Kidney (tissue), 14 donors: ENCODE data around the gene CKS1B. TPM values are rescaled to one million over a fixed set of nuclear protein-coding genes. Genes with fewer than 3 reads are reported as not detected.
A peak's percentile ranks its signal among the peaks of the same experiment; 100 is the strongest.

Experiments
- DNase-seq, 5 donors: peaks; one replicate each; pipeline ENCODE4 v3.0.0-alpha.2; 2013 to 2020
- FAIRE-seq: peaks from 2 replicates; lab custom pipeline; 2012; peaks lifted over from hg19 to GRCh38; lab: Jason Lieb, UNC
- H3K27ac ChIP-seq, 2 donors: one replicate each; pipeline ENCODE4 v1.7.0; 2013; ENCODE audit warnings: low read depth in 2 of 2, low read length in 2 of 2, inconsistent platforms in 1 of 2
- H3K27me3 ChIP-seq: one replicate; pipeline ENCODE4 v1.7.1; 2013; ENCODE audit warnings: low read length, inconsistent platforms; ENCODE audit not compliant: control insufficient read depth, insufficient read depth
- H3K36me3 ChIP-seq, 3 donors: one replicate each; pipeline versions ENCODE4 v1.7.0 to v1.7.1; 2013; ENCODE audit warnings: low read length in 3 of 3, control low read depth in 1 of 3, inconsistent platforms in 1 of 3; ENCODE audit not compliant: insufficient read depth in 3 of 3, control insufficient read depth in 2 of 3
- H3K4me1 ChIP-seq, 3 donors: one replicate each; pipeline versions ENCODE4 v1.7.0 to v1.7.1; 2013; ENCODE audit warnings: low read length in 3 of 3, inconsistent platforms in 1 of 3, low read depth in 1 of 3; ENCODE audit not compliant: control insufficient read depth in 2 of 3, insufficient read depth in 2 of 3
- H3K4me3 ChIP-seq, 3 donors: one replicate each; pipeline versions ENCODE4 v1.7.0 to v1.8.1; 2013; ENCODE audit warnings: low read length in 3 of 3, control low read depth in 1 of 3, inconsistent platforms in 1 of 3
- H3K9ac ChIP-seq, 3 donors: one replicate each; pipeline versions ENCODE4 v1.7.0 to v1.7.1; 2013; ENCODE audit warnings: low read length in 3 of 3, control low read depth in 1 of 3, inconsistent platforms in 1 of 3
- H3K9me3 ChIP-seq, 3 donors: one replicate each; pipeline versions ENCODE4 v1.7.0 to v1.7.1; 2013; ENCODE audit warnings: low read length in 3 of 3, control low read depth in 1 of 3, inconsistent platforms in 1 of 3; ENCODE audit not compliant: control insufficient read depth in 2 of 3, insufficient read depth in 1 of 3
- CTCF ChIP-seq: IDR thresholded peaks from 3 replicates; pipeline ENCODE4 v1.5.1; 2012; ENCODE audit warnings: mild to moderate bottlenecking, moderate library complexity, borderline replicate concordance; ENCODE audit not compliant: insufficient read depth; ENCODE audit errors: extremely low read depth
- intact Hi-C: fragments of 100-400 bp; cut with DNase I; formaldehyde crosslinking; loops from one replicate; pipeline ENCODE4 v1.11.1; 2022
- polyA plus RNA-seq: library from polyadenylated mRNA; stranded (reverse); fragments of 350-450 nt; fragmentation: Illumina TruSeq; extraction: RNeasy Lipid Tissue Mini Kit (QIAGEN cat#74804); gene quantifications from one replicate; pipeline ENCODE4 v1.2.3, GENCODE V29; 2014; ENCODE audit warnings: low read depth, low replicate concordance; ENCODE audit not compliant: insufficient read depth
- total RNA-seq: library from RNA; stranded (reverse); fragmentation: NEBNext Ultra II Directional; extraction: Animal tissue kit (Norgen Biotek cat#: 25700); gene quantifications from one replicate; pipeline ENCODE4 v1.2.1, GENCODE V29; 2021
- donor health status: control.
- donor health status: control.
- donor health status: control.
- donor health status: control.
- donor health status: control.
- donor health status: DM: yes; HTN: yes; CAD: no.
- donor health status: Normal renal cell carcinoma (clear cell type).

Gene CKS1B
- total and polyA plus RNA-seq, 2 donors from 2014 or later, result 23.1 to 43.1 TPM

GRCh38 chr1:154948079-154948478 is 26.4 kb upstream of the CKS1B start:
- Histone ChIP-seq H3K4me1 (peaks cover 0 to 16% (median 5%) of the 10 kb centered on the region in 3 donors), H3K27me3 (no peaks in the 10 kb centered on the region), H3K36me3 (peaks cover 0 to 14% (median 13%) of the 10 kb centered on the region in 3 donors), H3K27ac (no peak overlapping the region), H3K4me3 (no peak overlapping the region), H3K9me3 (no peaks in the 10 kb centered on the region), H3K9ac (no peak overlapping the region)
- TF ChIP-seq CTCF, result no peak
- no peak for DNase-seq
- intact Hi-C loops, result no loop called here
- no peak for FAIRE-seq

GRCh38 chr1:154951901-154952657 is 22.4 kb upstream of the CKS1B start:
- H3K27me3 ChIP-seq, result no peaks in the 10 kb centered on the region
- no peak for FAIRE-seq
- peak in 4 of 5 donors; percentile 37 to 69 (median 54) for DNase-seq
- H3K4me1 ChIP-seq, result peaks cover 4 to 37% (median 19%) of the 10 kb centered on the region in 3 donors
- TF ChIP-seq CTCF, result no peak
- no peaks in the 10 kb centered on the region for H3K9me3 ChIP-seq
- peak overlapping the region in 1 of 2 donors; percentile 14 for H3K27ac ChIP-seq
- peaks cover 0 to 11% (median 6%) of the 10 kb centered on the region in 3 donors for H3K36me3 ChIP-seq
- H3K9ac ChIP-seq, result no peak overlapping the region
- intact Hi-C loops, result no loop called here
- H3K4me3 ChIP-seq, result no peak overlapping the region

GRCh38 chr1:154952664-154953063 is 21.8 kb upstream of the CKS1B start:
- intact Hi-C loops, result no loop called here
- Histone ChIP-seq H3K9me3 (no peaks in the 10 kb centered on the region), H3K27ac (peak overlapping the region in 1 of 2 donors; percentile 14), H3K36me3 (peaks cover 0 to 11% (median 6%) of the 10 kb centered on the region in 3 donors), H3K4me1 (peaks cover 4 to 37% (median 19%) of the 10 kb centered on the region in 3 donors), H3K9ac (no peak overlapping the region), H3K4me3 (no peak overlapping the region), H3K27me3 (no peaks in the 10 kb centered on the region)
- FAIRE-seq, result no peak
- DNase-seq, result peak in 1 of 5 donors; percentile 13
- TF ChIP-seq CTCF, result no peak
